HUES6 (cell line): ENCODE results near the gene CACHD1.

Experiments used
- H3K27ac ChIP-seq: 2 replicates; pipeline ENCODE4 v1.7.0; 2013; ENCODE audit warnings: low read depth, mild to moderate bottlenecking, low read length, inconsistent platforms
- H3K27me3 ChIP-seq: 2 replicates; pipeline ENCODE4 v1.6.1; 2013; ENCODE audit warnings: low read length; ENCODE audit not compliant: control insufficient read depth, insufficient read depth
- H3K36me3 ChIP-seq: 2 replicates; pipeline ENCODE4 v1.6.1; 2013; ENCODE audit warnings: low read length; ENCODE audit not compliant: control insufficient read depth, insufficient read depth
- H3K4me1 ChIP-seq: 2 replicates; pipeline ENCODE4 v1.6.1; 2013; ENCODE audit warnings: low read length; ENCODE audit not compliant: control insufficient read depth, insufficient read depth
- H3K4me3 ChIP-seq: 2 replicates; pipeline ENCODE4 v1.5.1; 2013; ENCODE audit warnings: low read depth, low read length
- H3K9ac ChIP-seq: one replicate; pipeline ENCODE4 v1.6.1; 2013; ENCODE audit warnings: mild to moderate bottlenecking, low read length
- H3K9me3 ChIP-seq: 2 replicates; pipeline ENCODE4 v1.6.1; 2013; ENCODE audit warnings: low read depth, low read length; ENCODE audit not compliant: control insufficient read depth, insufficient read depth

The CACHD1 gene

GRCh38 chr1:64483731-64484414, 13.9 kb downstream of the CACHD1 start:
- H3K4me1 ChIP-seq = peaks cover 70% of the 10 kb centered on the region
- H3K4me3 ChIP-seq = no peak overlapping the region
- H3K27ac ChIP-seq = no peak overlapping the region
- H3K27me3 ChIP-seq = no peaks in the 10 kb centered on the region
- no peaks in the 10 kb centered on the region for H3K36me3 ChIP-seq
- H3K9ac ChIP-seq = no peak overlapping the region
- H3K9me3 ChIP-seq = no peaks in the 10 kb centered on the region

- no peak overlapping the region for H3K9ac ChIP-seq
- H3K27ac ChIP-seq = no peak overlapping the region
- H3K4me1 ChIP-seq = peaks cover 71% of the 10 kb centered on the region
- H3K27me3 ChIP-seq = no peaks in the 10 kb centered on the region
- no peak overlapping the region for H3K4me3 ChIP-seq
- no peaks in the 10 kb centered on the region for H3K36me3 ChIP-seq
- no peaks in the 10 kb centered on the region for H3K9me3 ChIP-seq
Observed at GRCh38 chr1:64484651-64485050, 14.7 kb downstream of the CACHD1 start.

GRCh38 chr1:64486193-64486592, 16.3 kb downstream of the CACHD1 start:
- Histone ChIP-seq H3K27me3 (no peaks in the 10 kb centered on the region), H3K4me1 (peaks cover 68% of the 10 kb centered on the region), H3K36me3 (no peaks in the 10 kb centered on the region), H3K4me3 (no peak overlapping the region), H3K9me3 (no peaks in the 10 kb centered on the region), H3K9ac (no peak overlapping the region), H3K27ac (no peak overlapping the region)

GRCh38 chr1:64487061-64487460, 17.1 kb downstream of the CACHD1 start:
- Histone ChIP-seq H3K4me1 (peaks cover 64% of the 10 kb centered on the region), H3K4me3 (no peak overlapping the region), H3K9ac (no peak overlapping the region), H3K27me3 (no peaks in the 10 kb centered on the region), H3K36me3 (no peaks in the 10 kb centered on the region), H3K9me3 (no peaks in the 10 kb centered on the region), H3K27ac (no peak overlapping the region)

- H3K27me3 ChIP-seq = no peaks in the 10 kb centered on the region
- H3K4me1 ChIP-seq = peaks cover 66% of the 10 kb centered on the region
- no peak overlapping the region for H3K4me3 ChIP-seq
- no peaks in the 10 kb centered on the region for H3K9me3 ChIP-seq
- H3K36me3 ChIP-seq = no peaks in the 10 kb centered on the region
- no peak overlapping the region for H3K9ac ChIP-seq
- H3K27ac ChIP-seq = peak overlapping the region; percentile 29; the same call in 1 of the 2 replicates
Observed at GRCh38 chr1:64488862-64489261, 18.9 kb downstream of the CACHD1 start.

GRCh38 chr1:64489707-64490106, 19.8 kb downstream of the CACHD1 start:
- no peak overlapping the region for H3K9ac ChIP-seq

GRCh38 chr1:64490213-64490818, 20.4 kb downstream of the CACHD1 start:
- Histone ChIP-seq H3K27ac (no peak overlapping the region), H3K36me3 (no peaks in the 10 kb centered on the region), H3K27me3 (no peaks in the 10 kb centered on the region), H3K9me3 (no peaks in the 10 kb centered on the region), H3K9ac (no peak overlapping the region), H3K4me1 (peaks cover 78% of the 10 kb centered on the region), H3K4me3 (no peak overlapping the region)

More at GRCh38 chr1:64489707-64490106, 19.8 kb downstream of the CACHD1 start:
- Histone ChIP-seq H3K27me3 (no peaks in the 10 kb centered on the region), H3K9me3 (no peaks in the 10 kb centered on the region), H3K36me3 (no peaks in the 10 kb centered on the region), H3K4me1 (peaks cover 72% of the 10 kb centered on the region), H3K27ac (0 out of 2 replicates have a peak overlapping the region, but pooled peaks have one; percentile 29), H3K4me3 (no peak overlapping the region)

GRCh38 chr1:64492424-64492823, 22.5 kb downstream of the CACHD1 start:
- Histone ChIP-seq H3K4me1 (peaks cover 86% of the 10 kb centered on the region), H3K9ac (no peak overlapping the region), H3K27ac (no peak overlapping the region), H3K9me3 (no peaks in the 10 kb centered on the region), H3K4me3 (no peak overlapping the region), H3K36me3 (no peaks in the 10 kb centered on the region), H3K27me3 (no peaks in the 10 kb centered on the region)

- Histone ChIP-seq H3K27ac (peak overlapping the region; percentile 46; the same call in 1 of the 2 replicates), H3K9ac (peak overlapping the region; percentile 27), H3K9me3 (no peaks in the 10 kb centered on the region), H3K4me3 (peak overlapping the region; percentile 34), H3K4me1 (peaks cover 82% of the 10 kb centered on the region), H3K27me3 (no peaks in the 10 kb centered on the region), H3K36me3 (no peaks in the 10 kb centered on the region; the same call in 1 of the 2 replicates)
Observed at GRCh38 chr1:64493831-64494230, 23.9 kb downstream of the CACHD1 start.

GRCh38 chr1:64494659-64495058, 24.7 kb downstream of the CACHD1 start:
- Histone ChIP-seq H3K4me3 (peak overlapping the region; percentile 24; the same call in 1 of the 2 replicates), H3K4me1 (peaks cover 80% of the 10 kb centered on the region), H3K27ac (peak overlapping the region; percentile 46; the same call in 1 of the 2 replicates), H3K9ac (no peak overlapping the region), H3K9me3 (no peaks in the 10 kb centered on the region), H3K36me3 (no peaks in the 10 kb centered on the region; the same call in 1 of the 2 replicates), H3K27me3 (no peaks in the 10 kb centered on the region)

GRCh38 chr1:64495878-64496277, 25.9 kb downstream of the CACHD1 start:
- Histone ChIP-seq H3K9me3 (no peaks in the 10 kb centered on the region), H3K36me3 (no peaks in the 10 kb centered on the region; the same call in 1 of the 2 replicates), H3K4me1 (peaks cover 72% of the 10 kb centered on the region), H3K27ac (no peak overlapping the region; the same call in 1 of the 2 replicates), H3K4me3 (no peak overlapping the region), H3K9ac (no peak overlapping the region), H3K27me3 (no peaks in the 10 kb centered on the region)
